Measurements from ENCODE around the gene ID2.

The ID2 gene

DNA sequence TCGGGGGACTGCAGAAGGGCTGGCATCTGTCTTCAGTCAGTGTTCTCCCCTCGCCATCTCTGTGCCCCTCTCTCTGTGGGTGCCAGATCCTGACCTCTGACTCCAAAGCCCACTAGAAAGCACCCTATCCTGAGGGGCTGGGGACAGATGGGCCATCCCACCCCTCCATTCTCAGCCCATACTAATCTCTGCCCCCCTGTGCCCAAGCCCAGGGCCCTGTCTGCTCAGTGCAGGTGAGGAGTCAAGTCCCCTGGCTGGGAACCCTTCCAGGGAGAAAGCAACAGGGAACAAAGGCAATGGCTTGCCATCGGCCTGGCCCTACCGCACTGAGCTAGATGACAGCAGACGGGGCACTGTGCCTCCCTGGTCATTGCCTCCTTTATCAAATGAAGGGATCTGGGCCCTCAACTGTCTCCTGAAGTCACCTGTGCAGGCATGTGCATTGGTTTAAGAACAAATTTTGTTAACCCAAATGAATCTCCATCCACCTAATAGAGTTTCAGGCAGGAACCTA, 42.7 kb upstream of the ID2 start:
- CTCF ChIA-PET, result no interaction called here
- Histone ChIP-seq H3K27ac (ENCODE audit: extremely low read depth, low read depth, low read length) (no peak overlapping the region), H3K4me1 (ENCODE audit: control insufficient read depth, insufficient read depth, low read length) (no peaks in the 10 kb centered on the region), H3K9me3 (ENCODE audit: control insufficient read depth, insufficient read depth, low read depth, low read length) (no peaks in the 10 kb centered on the region), H3K36me3 (ENCODE audit: control insufficient read depth in 2 of 2, insufficient read depth in 1 of 2, low read length in 2 of 2) (no peaks in the 10 kb centered on the region), H3K4me3 (ENCODE audit: low read depth, low read length) (no peak overlapping the region)
- TF ChIP-seq ZFP37 (tag by site-specific recombination; IDR thresholded peaks at IDR 0.05) (no peak), SCRT2 (tag by site-specific recombination; IDR thresholded peaks at IDR 0.05) (no peak), ZNF433 (tag by site-specific recombination; IDR thresholded peaks at IDR 0.05; ENCODE audit: low read depth) (no peak), ZNF510 (tag by site-specific recombination; IDR thresholded peaks at IDR 0.05; ENCODE audit: insufficient replicate concordance) (no peak), ZNF266 (tag by site-specific recombination; IDR thresholded peaks at IDR 0.05; ENCODE audit: low read depth) (no peak), ZSCAN23 (tag by site-specific recombination; IDR thresholded peaks at IDR 0.05) (no peak), ZNF521 (tag by site-specific recombination; IDR thresholded peaks at IDR 0.05) (no peak), ZNF16 (tag by site-specific recombination; IDR thresholded peaks at IDR 0.05; ENCODE audit: low read depth) (no peak)
- TF ChIP-seq, protein P1, sequence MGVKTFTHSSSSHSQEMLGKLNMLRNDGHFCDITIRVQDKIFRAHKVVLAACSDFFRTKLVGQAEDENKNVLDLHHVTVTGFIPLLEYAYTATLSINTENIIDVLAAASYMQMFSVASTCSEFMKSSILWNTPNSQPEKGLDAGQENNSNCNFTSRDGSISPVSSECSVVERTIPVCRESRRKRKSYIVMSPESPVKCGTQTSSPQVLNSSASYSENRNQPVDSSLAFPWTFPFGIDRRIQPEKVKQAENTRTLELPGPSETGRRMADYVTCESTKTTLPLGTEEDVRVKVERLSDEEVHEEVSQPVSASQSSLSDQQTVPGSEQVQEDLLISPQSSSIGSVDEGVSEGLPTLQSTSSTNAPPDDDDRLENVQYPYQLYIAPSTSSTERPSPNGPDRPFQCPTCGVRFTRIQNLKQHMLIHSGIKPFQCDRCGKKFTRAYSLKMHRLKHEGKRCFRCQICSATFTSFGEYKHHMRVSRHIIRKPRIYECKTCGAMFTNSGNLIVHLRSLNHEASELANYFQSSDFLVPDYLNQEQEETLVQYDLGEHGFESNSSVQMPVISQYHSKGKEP (tag by site-specific recombination; IDR thresholded peaks at IDR 0.05), result no peak
- TF ChIP-seq, protein P2, sequence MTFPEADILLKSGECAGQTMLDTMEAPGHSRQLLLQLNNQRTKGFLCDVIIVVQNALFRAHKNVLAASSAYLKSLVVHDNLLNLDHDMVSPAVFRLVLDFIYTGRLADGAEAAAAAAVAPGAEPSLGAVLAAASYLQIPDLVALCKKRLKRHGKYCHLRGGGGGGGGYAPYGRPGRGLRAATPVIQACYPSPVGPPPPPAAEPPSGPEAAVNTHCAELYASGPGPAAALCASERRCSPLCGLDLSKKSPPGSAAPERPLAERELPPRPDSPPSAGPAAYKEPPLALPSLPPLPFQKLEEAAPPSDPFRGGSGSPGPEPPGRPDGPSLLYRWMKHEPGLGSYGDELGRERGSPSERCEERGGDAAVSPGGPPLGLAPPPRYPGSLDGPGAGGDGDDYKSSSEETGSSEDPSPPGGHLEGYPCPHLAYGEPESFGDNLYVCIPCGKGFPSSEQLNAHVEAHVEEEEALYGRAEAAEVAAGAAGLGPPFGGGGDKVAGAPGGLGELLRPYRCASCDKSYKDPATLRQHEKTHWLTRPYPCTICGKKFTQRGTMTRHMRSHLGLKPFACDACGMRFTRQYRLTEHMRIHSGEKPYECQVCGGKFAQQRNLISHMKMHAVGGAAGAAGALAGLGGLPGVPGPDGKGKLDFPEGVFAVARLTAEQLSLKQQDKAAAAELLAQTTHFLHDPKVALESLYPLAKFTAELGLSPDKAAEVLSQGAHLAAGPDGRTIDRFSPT (tag by site-specific recombination; IDR thresholded peaks at IDR 0.05), result no peak
- POLR2A ChIA-PET, result interaction anchor here (1.2 to 1.7 kb wide), 2 partner anchors 42 to 43 kb away, joined by 3 to 9 read pairs; partner anchors contain the start of gene ID2

DNA sequence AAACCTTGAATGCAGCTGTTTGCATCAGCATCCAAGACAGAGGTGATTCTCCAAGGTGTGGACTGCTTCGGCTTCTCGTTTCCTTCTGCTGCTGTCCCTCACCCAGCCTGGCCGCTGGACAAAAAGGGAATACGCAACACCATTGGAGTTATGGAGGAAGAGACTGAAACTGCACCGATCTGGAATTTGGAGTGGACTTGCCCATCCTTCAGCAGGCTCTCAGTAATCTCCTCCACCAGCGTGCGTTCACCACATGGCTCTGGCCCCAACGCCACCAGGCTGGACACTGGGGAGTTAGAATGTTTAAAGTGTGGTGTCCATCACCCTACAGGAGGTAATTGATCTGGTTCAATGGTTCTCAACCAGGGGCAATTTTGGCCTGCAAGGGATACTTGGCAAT, 41.4 kb upstream of the ID2 start:
- no peaks in the 10 kb centered on the region for H3K4me1 ChIP-seq (ENCODE audit: control insufficient read depth, insufficient read depth, low read length)
- ChIA-PET POLR2A (no interaction called here), CTCF (no interaction called here)
- H3K4me3 ChIP-seq (ENCODE audit: low read depth, low read length), result no peak overlapping the region
- H3K27ac ChIP-seq (ENCODE audit: extremely low read depth, low read depth, low read length), result no peak overlapping the region
- no peak for TF ChIP-seq ZBTB20 (tag by site-specific recombination; IDR thresholded peaks at IDR 0.05)
- no peak for TF ChIP-seq ZNF670 (tag by site-specific recombination; IDR thresholded peaks at IDR 0.05; ENCODE audit: low read depth)
- TF ChIP-seq, protein P3, sequence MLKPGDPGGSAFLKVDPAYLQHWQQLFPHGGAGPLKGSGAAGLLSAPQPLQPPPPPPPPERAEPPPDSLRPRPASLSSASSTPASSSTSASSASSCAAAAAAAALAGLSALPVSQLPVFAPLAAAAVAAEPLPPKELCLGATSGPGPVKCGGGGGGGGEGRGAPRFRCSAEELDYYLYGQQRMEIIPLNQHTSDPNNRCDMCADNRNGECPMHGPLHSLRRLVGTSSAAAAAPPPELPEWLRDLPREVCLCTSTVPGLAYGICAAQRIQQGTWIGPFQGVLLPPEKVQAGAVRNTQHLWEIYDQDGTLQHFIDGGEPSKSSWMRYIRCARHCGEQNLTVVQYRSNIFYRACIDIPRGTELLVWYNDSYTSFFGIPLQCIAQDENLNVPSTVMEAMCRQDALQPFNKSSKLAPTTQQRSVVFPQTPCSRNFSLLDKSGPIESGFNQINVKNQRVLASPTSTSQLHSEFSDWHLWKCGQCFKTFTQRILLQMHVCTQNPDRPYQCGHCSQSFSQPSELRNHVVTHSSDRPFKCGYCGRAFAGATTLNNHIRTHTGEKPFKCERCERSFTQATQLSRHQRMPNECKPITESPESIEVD (tag by site-specific recombination; IDR thresholded peaks at IDR 0.05), result no peak
- no peak for TF ChIP-seq ZNF274 (IDR thresholded peaks at IDR 0.05; ENCODE audit: low read length)
- no peak for TF ChIP-seq ZNF274 (tag by site-specific recombination; IDR thresholded peaks at IDR 0.05; ENCODE audit: borderline replicate concordance)
- TF ChIP-seq, protein P4, sequence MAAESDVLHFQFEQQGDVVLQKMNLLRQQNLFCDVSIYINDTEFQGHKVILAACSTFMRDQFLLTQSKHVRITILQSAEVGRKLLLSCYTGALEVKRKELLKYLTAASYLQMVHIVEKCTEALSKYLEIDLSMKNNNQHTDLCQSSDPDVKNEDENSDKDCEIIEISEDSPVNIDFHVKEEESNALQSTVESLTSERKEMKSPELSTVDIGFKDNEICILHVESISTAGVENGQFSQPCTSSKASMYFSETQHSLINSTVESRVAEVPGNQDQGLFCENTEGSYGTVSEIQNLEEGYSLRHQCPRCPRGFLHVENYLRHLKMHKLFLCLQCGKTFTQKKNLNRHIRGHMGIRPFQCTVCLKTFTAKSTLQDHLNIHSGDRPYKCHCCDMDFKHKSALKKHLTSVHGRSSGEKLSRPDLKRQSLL (tag by site-specific recombination; IDR thresholded peaks at IDR 0.05), result no peak
- TF ChIP-seq, protein P5, sequence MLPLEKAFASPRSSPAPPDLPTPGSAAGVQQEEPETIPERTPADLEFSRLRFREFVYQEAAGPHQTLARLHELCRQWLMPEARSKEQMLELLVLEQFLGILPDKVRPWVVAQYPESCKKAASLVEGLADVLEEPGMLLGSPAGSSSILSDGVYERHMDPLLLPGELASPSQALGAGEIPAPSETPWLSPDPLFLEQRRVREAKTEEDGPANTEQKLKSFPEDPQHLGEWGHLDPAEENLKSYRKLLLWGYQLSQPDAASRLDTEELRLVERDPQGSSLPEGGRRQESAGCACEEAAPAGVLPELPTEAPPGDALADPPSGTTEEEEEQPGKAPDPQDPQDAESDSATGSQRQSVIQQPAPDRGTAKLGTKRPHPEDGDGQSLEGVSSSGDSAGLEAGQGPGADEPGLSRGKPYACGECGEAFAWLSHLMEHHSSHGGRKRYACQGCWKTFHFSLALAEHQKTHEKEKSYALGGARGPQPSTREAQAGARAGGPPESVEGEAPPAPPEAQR (tag by site-specific recombination; IDR thresholded peaks at IDR 0.05), result no peak
- TF ChIP-seq ZNF175 (tag by site-specific recombination; IDR thresholded peaks at IDR 0.05), result no peak
- no peak for TF ChIP-seq GLI2 (tag by site-specific recombination; IDR thresholded peaks at IDR 0.05; ENCODE audit: borderline replicate concordance, low read depth)
- TF ChIP-seq ZNF302 (tag by site-specific recombination; IDR thresholded peaks at IDR 0.05; ENCODE audit: low read depth), result no peak
- TF ChIP-seq ZNF366 (tag by site-specific recombination; conservative IDR thresholded peaks at IDR 0.05), result no peak
- no peaks in the 10 kb centered on the region for H3K36me3 ChIP-seq (ENCODE audit: control insufficient read depth in 2 of 2, insufficient read depth in 1 of 2, low read length in 2 of 2)
- no peaks in the 10 kb centered on the region for H3K9me3 ChIP-seq (ENCODE audit: control insufficient read depth, insufficient read depth, low read depth, low read length)
